Cardiac fibroblast (primary cell): Measurements from ENCODE around the gene ACBD6.
A peak's percentile ranks its signal among the peaks of the same experiment; 100 is the strongest.

Experiments used
- DNase-seq, 2 donors: peaks; one replicate each; pipeline versions ENCODE4 v3.0.0 to v3.0.0-alpha.2; 2010; ENCODE audit warnings: low read depth in 2 of 2
- H3K4me3 ChIP-seq, 2 donors: replicated peaks in 1 of 2; 1 replicate in 1 of 2; 2 replicates in 1 of 2; pipeline ENCODE4 v1.5.1; 2011; ENCODE audit warnings: low read depth in 2 of 2, low read length in 2 of 2, mild to moderate bottlenecking in 2 of 2, moderate library complexity in 1 of 2
- CTCF ChIP-seq: IDR thresholded peaks from one replicate; pipeline ENCODE4 v1.5.1; 2011; ENCODE audit warnings: low read depth, mild to moderate bottlenecking, low read length, inconsistent platforms

Gene ACBD6

GRCh38 chr1:180358649-180359048 lies 143.7 kb downstream of the ACBD6 start:
- H3K4me3 ChIP-seq, result no peak overlapping the region
- peak; percentile 21 to 57 for DNase-seq
- TF ChIP-seq CTCF, result no peak

GRCh38 chr1:180353945-180354344 lies 148.4 kb downstream of the ACBD6 start:
- no peak for DNase-seq
- no peak for TF ChIP-seq CTCF

GRCh38 chr1:180352588-180352987 lies 149.8 kb downstream of the ACBD6 start:
- DNase-seq, result no peak
- no peak for TF ChIP-seq CTCF
- H3K4me3 ChIP-seq, result no peak overlapping the region

More at GRCh38 chr1:180353945-180354344, 148.4 kb downstream of the ACBD6 start:
- H3K4me3 ChIP-seq, result no peak overlapping the region

- no peak for TF ChIP-seq CTCF
- no peak for DNase-seq
- H3K4me3 ChIP-seq, result no peak overlapping the region
These were observed 150.4 kb downstream of the ACBD6 start for GRCh38 chr1:180352021-180352420.

- no peak for DNase-seq
- no peak overlapping the region for H3K4me3 ChIP-seq
- no peak for TF ChIP-seq CTCF
These were observed 157.2 kb downstream of the ACBD6 start for GRCh38 chr1:180345148-180345547.

GRCh38 chr1:180343921-180344769 lies 158.2 kb downstream of the ACBD6 start:
- no peak for TF ChIP-seq CTCF
- peak; percentile 43 to 48 for DNase-seq
- no peak overlapping the region for H3K4me3 ChIP-seq
